Measurements from ENCODE around the gene DNALI1. TPM values are rescaled to one million over a fixed set of nuclear protein-coding genes. Genes with fewer than 3 reads are reported as not detected.
A peak's percentile ranks its signal among the peaks of the same experiment; 100 is the strongest.
"Not testable (repeated sequence)": the region's sequence is repeated elsewhere in the genome, so short reads cannot be mapped to it uniquely, and the experiment has no call there.

DNALI1 gene
- total and polyA plus RNA-seq, 2 experiments from 2014 or later: 5.4 to 25.6 TPM

DNA sequence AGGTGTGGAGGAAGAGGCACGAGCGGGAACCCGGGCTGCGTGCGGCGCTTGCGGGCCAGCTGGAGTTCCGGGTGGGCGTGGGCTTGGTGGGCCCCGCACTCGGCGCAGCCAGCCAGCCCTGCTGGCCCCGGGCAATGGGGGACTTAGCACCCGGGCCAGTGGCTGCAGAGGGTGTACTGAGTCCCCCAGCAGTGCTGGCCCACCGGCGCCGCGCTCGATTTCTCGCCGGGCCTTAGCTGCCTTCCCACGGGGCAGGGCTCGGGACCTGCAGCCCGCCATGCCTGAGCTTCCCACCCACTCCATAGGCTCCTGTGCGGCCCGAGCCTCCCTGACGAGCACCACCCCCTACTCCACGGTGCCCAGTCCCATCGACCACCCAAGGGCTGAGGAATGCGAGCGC, 38.5 kb upstream of the DNALI1 start:
- not testable (repeated sequence) for H3K27ac ChIP-seq (ENCODE audit: low read depth); H2AFZ ChIP-seq; H3K36me3 Mint-ChIP-seq (ENCODE audit: low read depth); H3K27me3 ChIP-seq (ENCODE audit: insufficient read depth); H3K36me3 ChIP-seq (ENCODE audit: insufficient read depth); H3K4me3 Mint-ChIP-seq; DNase-seq (ENCODE audit: low spot score); H3K9me3 Mint-ChIP-seq; H4K20me1 ChIP-seq (replicated peaks; ENCODE audit: insufficient read depth); H3K4me2 ChIP-seq; H3K79me2 ChIP-seq (replicated peaks; ENCODE audit: insufficient read depth); H3K9me2 ChIP-seq (ENCODE audit: insufficient read depth); H3K27ac Mint-ChIP-seq; H3K4me3 ChIP-seq; ATAC-seq
- Mint-ChIP-seq H3K4me1 (peaks cover 17% of the 10 kb centered on the region), H3K27me3 (ENCODE audit: insufficient read depth, low read depth, poor library complexity) (peaks cover 22% of the 10 kb centered on the region)
- peaks cover 18% of the 10 kb centered on the region for H3K4me1 ChIP-seq (ENCODE audit: insufficient read depth)
- peaks cover 14% of the 10 kb centered on the region; the same call in 1 of the 2 replicates for H3F3A ChIP-seq (replicated peaks; ENCODE audit: low read depth)

- not testable (repeated sequence) for H3K4me3 Mint-ChIP-seq, ATAC-seq
Measured at GRCh38 chr1:37518929-37519328, 37.8 kb upstream of the DNALI1 start.

GRCh38 chr1:37519613-37520012, 37.1 kb upstream of the DNALI1 start:
- H3K27ac Mint-ChIP-seq: no peak overlapping the region
- ATAC-seq: no peak
- TF ChIP-seq STAT1 (IDR thresholded peaks at IDR 0.05; ENCODE audit: unreplicated experiment) (no peak), NANOG (IDR thresholded peaks at IDR 0.05; ENCODE audit: borderline replicate concordance) (no peak), ZNF462 (CRISPR knock-in tag; IDR thresholded peaks at IDR 0.05) (no peak), EZH2phosphoT487 (IDR thresholded peaks at IDR 0.05; ENCODE audit: unreplicated experiment) (no peak), CREB1 (CRISPR knock-in tag; IDR thresholded peaks at IDR 0.05; ENCODE audit: low read depth) (no peak), ZNF331 (CRISPR knock-in tag; IDR thresholded peaks at IDR 0.05; ENCODE audit: low read depth) (no peak)
- TF ChIP-seq, protein P1, sequence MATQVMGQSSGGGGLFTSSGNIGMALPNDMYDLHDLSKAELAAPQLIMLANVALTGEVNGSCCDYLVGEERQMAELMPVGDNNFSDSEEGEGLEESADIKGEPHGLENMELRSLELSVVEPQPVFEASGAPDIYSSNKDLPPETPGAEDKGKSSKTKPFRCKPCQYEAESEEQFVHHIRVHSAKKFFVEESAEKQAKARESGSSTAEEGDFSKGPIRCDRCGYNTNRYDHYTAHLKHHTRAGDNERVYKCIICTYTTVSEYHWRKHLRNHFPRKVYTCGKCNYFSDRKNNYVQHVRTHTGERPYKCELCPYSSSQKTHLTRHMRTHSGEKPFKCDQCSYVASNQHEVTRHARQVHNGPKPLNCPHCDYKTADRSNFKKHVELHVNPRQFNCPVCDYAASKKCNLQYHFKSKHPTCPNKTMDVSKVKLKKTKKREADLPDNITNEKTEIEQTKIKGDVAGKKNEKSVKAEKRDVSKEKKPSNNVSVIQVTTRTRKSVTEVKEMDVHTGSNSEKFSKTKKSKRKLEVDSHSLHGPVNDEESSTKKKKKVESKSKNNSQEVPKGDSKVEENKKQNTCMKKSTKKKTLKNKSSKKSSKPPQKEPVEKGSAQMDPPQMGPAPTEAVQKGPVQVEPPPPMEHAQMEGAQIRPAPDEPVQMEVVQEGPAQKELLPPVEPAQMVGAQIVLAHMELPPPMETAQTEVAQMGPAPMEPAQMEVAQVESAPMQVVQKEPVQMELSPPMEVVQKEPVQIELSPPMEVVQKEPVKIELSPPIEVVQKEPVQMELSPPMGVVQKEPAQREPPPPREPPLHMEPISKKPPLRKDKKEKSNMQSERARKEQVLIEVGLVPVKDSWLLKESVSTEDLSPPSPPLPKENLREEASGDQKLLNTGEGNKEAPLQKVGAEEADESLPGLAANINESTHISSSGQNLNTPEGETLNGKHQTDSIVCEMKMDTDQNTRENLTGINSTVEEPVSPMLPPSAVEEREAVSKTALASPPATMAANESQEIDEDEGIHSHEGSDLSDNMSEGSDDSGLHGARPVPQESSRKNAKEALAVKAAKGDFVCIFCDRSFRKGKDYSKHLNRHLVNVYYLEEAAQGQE (IDR thresholded peaks at IDR 0.05; ENCODE audit: unreplicated experiment): no peak

More at GRCh38 chr1:37518929-37519328, 37.8 kb upstream of the DNALI1 start:
- not testable (repeated sequence) for H4K20me1 ChIP-seq (replicated peaks; ENCODE audit: insufficient read depth); H3K9me3 Mint-ChIP-seq; H3K79me2 ChIP-seq (replicated peaks; ENCODE audit: insufficient read depth); H3K36me3 Mint-ChIP-seq (ENCODE audit: low read depth); H3K27ac ChIP-seq (ENCODE audit: low read depth); H3K36me3 ChIP-seq (ENCODE audit: insufficient read depth); H3K9me2 ChIP-seq (ENCODE audit: insufficient read depth); H3K4me3 ChIP-seq; H3K27me3 ChIP-seq (ENCODE audit: insufficient read depth); H3K4me2 ChIP-seq; H3K27ac Mint-ChIP-seq
- Histone ChIP-seq H3F3A (replicated peaks; ENCODE audit: low read depth) (peaks cover 14% of the 10 kb centered on the region; the same call in 1 of the 2 replicates), H2AFZ (peak overlapping the region; percentile 76), H3K4me1 (ENCODE audit: insufficient read depth) (peaks cover 14% of the 10 kb centered on the region)
- Mint-ChIP-seq H3K4me1 (peaks cover 15% of the 10 kb centered on the region), H3K27me3 (ENCODE audit: insufficient read depth, low read depth, poor library complexity) (peaks cover 18% of the 10 kb centered on the region)
- peak; percentile 12 for DNase-seq (ENCODE audit: low spot score)

More at GRCh38 chr1:37519613-37520012, 37.1 kb upstream of the DNALI1 start:
- DNase-seq (ENCODE audit: low spot score): no peak
- H2AFZ ChIP-seq: peak overlapping the region; percentile 76
- no peaks in the 10 kb centered on the region for H3K36me3 ChIP-seq (ENCODE audit: insufficient read depth)
- peaks cover 14% of the 10 kb centered on the region; the same call in 1 of the 2 replicates for H3F3A ChIP-seq (replicated peaks; ENCODE audit: low read depth)
- H3K4me3 ChIP-seq: no peak overlapping the region
- Mint-ChIP-seq H3K9me3 (no peaks in the 10 kb centered on the region; the same call in 2 of the 3 replicates), H3K27me3 (ENCODE audit: insufficient read depth, low read depth, poor library complexity) (peaks cover 16% of the 10 kb centered on the region), H3K4me3 (no peak overlapping the region), H3K4me1 (peaks cover 15% of the 10 kb centered on the region), H3K36me3 (ENCODE audit: low read depth) (no peaks in the 10 kb centered on the region; the same call in 2 of the 3 replicates)
- H3K27ac ChIP-seq (ENCODE audit: low read depth): no peak overlapping the region
- H3K27me3 ChIP-seq (ENCODE audit: insufficient read depth): no peaks in the 10 kb centered on the region
- H3K4me1 ChIP-seq (ENCODE audit: insufficient read depth): peaks cover 14% of the 10 kb centered on the region
- H3K4me2 ChIP-seq: no peak overlapping the region
- no peaks in the 10 kb centered on the region for H3K79me2 ChIP-seq (replicated peaks; ENCODE audit: insufficient read depth)
- no peaks in the 10 kb centered on the region for H3K9me2 ChIP-seq (ENCODE audit: insufficient read depth)
- no peaks in the 10 kb centered on the region for H4K20me1 ChIP-seq (replicated peaks; ENCODE audit: insufficient read depth)

Measured in GM23338 (cell line).